CD8-positive, alpha-beta memory T cell (primary cell): ENCODE results near the gene PIGS. TPM values are rescaled to one million over a fixed set of nuclear protein-coding genes. Genes with fewer than 3 reads are reported as not detected.
A peak's percentile ranks its signal among the peaks of the same experiment; 100 is the strongest.

Experiments
- CTCF ChIA-PET: fragments of 350-600 bp; sonication (Branson Sonifier 250); formaldehyde crosslinking; loops from one replicate; lab custom pipeline; 2021; ENCODE audit warnings: antibody characterized with exemption; lab: Charles Lee
- POLR2A ChIA-PET: fragments of 350-600 bp; sonication (Branson Sonifier 250); formaldehyde crosslinking; loops from one replicate; lab custom pipeline; 2021; ENCODE audit warnings: antibody characterized with exemption; lab: Charles Lee
- DNase-seq, 5 donors: peaks; one replicate each; pipeline versions ENCODE4 v3.0.0 to v3.0.0-alpha.2; 2020 to 2022; ENCODE audit warnings: mixed read lengths in 1 of 5
- H3K27ac ChIP-seq: one replicate; pipeline ENCODE4 v1.7.0; 2013; ENCODE audit warnings: low read depth, mild to moderate bottlenecking, low read length, moderate library complexity
- H3K27me3 ChIP-seq: 2 replicates; pipeline ENCODE4 v1.7.0; 2013; ENCODE audit warnings: low read length, mild to moderate bottlenecking; ENCODE audit not compliant: insufficient read depth, poor library complexity, severe bottlenecking
- H3K36me3 ChIP-seq: 2 replicates; pipeline ENCODE4 v1.7.0; 2013; ENCODE audit warnings: mild to moderate bottlenecking, low read length, moderate library complexity; ENCODE audit not compliant: insufficient read depth
- H3K4me1 ChIP-seq: 2 replicates; pipeline ENCODE4 v1.7.0; 2013; ENCODE audit warnings: mild to moderate bottlenecking, low read length, moderate library complexity; ENCODE audit not compliant: insufficient read depth
- H3K4me3 ChIP-seq: 2 replicates; pipeline ENCODE4 v1.7.0; 2013; ENCODE audit warnings: mild to moderate bottlenecking, low read length
- H3K9me3 ChIP-seq: 2 replicates; pipeline ENCODE4 v1.7.0; 2013; ENCODE audit warnings: mild to moderate bottlenecking, low read length
- H3K27ac Mint-ChIP-seq, 8 donors: one replicate each; pipeline ENCODE4 v1.8.0; 2020 to 2021; ENCODE audit warnings: mixed read lengths in 8 of 8, mild to moderate bottlenecking in 6 of 8, inconsistent platforms in 3 of 8, moderate library complexity in 3 of 8
- H3K27me3 Mint-ChIP-seq, 2 donors: one replicate each; pipeline ENCODE4 v1.8.0; 2020 to 2021; ENCODE audit warnings: mixed read lengths in 2 of 2, mild to moderate bottlenecking in 1 of 2, moderate library complexity in 1 of 2
- H3K36me3 Mint-ChIP-seq, 3 donors: one replicate each; pipeline ENCODE4 v1.8.0; 2020 to 2021; ENCODE audit warnings: mixed read lengths in 3 of 3, inconsistent platforms in 1 of 3, mild to moderate bottlenecking in 1 of 3
- H3K4me1 Mint-ChIP-seq, 3 donors: one replicate each; pipeline ENCODE4 v1.8.0; 2020 to 2021; ENCODE audit warnings: mixed read lengths in 3 of 3, inconsistent platforms in 1 of 3, mild to moderate bottlenecking in 1 of 3
- H3K4me3 Mint-ChIP-seq, 7 donors: one replicate each; pipeline ENCODE4 v1.8.0; 2020 to 2021; ENCODE audit warnings: mixed read lengths in 7 of 7, mild to moderate bottlenecking in 6 of 7, moderate library complexity in 4 of 7, inconsistent platforms in 2 of 7
- H3K9me3 Mint-ChIP-seq, 5 donors: one replicate each; pipeline ENCODE4 v1.8.0; 2020 to 2022; ENCODE audit warnings: mixed read lengths in 5 of 5, mild to moderate bottlenecking in 3 of 5, moderate library complexity in 2 of 5, inconsistent platforms in 1 of 5
- polyA plus RNA-seq: library from polyadenylated mRNA; unstranded; fragments of 300-500 nt; fragmentation: Illumina TruSeq; gene quantifications from one replicate; pipeline ENCODE4 v1.2.3, GENCODE V29; 2021
- total RNA-seq, 2 experiments: library from RNA; stranded (reverse); gene quantifications; one replicate each; pipeline ENCODE4 v1.2.3, GENCODE V29; 2021

PIGS gene
- total and polyA plus RNA-seq, 3 experiments from 2014 or later, result 48.7 to 61.0 (median 50.0) TPM

DNA sequence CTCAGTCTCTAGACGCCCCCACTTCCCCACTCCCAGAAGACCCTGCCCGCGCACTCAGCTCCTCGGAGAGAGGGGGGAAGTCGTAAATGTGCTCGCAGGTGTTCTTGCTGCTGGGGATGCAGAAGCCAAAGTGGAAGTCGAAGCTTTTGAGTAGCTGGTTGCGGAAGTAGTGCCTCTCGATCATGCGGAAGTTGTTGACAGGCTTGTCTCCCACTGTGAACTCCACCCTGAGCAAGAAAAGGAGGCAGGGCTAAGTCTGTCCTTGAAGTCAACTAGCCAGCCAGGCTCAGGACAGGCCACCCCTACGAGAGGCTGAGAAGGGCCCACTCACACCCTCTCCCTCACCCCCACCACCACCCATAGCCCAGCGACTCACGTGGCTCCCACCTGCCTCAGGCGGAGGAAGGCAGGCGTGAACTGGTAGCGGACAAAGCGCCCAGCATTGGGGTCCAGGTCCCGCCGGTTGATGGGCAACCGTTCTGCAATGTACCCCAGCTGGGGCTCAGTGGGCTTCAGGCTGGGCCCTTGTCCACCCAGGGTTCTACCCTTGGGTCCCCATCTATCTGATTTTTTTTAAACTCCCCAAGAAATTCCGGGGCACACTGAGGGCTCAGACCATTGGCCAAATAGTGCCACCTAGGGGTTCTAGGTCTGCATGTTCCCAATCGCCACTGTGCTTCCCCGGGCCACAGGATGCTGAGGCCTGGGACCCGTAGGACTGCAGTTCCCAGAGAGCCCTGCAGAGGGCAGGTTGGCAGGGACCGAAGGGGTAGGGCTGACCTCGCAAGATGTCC lies 23.5 kb downstream of the PIGS start:
- H3K27ac Mint-ChIP-seq, result peak overlapping the region; percentile 43 to 92 (median 86)
- POLR2A ChIA-PET, result no interaction called here
- Histone ChIP-seq H3K27me3 (no peaks in the 10 kb centered on the region), H3K4me3 (no peak overlapping the region), H3K36me3 (no peaks in the 10 kb centered on the region), H3K27ac (no peak overlapping the region), H3K9me3 (no peaks in the 10 kb centered on the region), H3K4me1 (peaks cover 44% of the 10 kb centered on the region)
- H3K4me1 Mint-ChIP-seq, result peaks cover 42 to 48% (median 46%) of the 10 kb centered on the region in 3 donors
- no peaks in the 10 kb centered on the region for H3K9me3 Mint-ChIP-seq
- no peaks in the 10 kb centered on the region for H3K27me3 Mint-ChIP-seq
- CTCF ChIA-PET, result interaction anchor here (1.1 to 2.2 kb wide), 3 partner anchors 10 to 28 kb away, joined by 3 to 6 read pairs (median 5); no protein-coding TSS in a partner anchor
- H3K4me3 Mint-ChIP-seq, result peak overlapping the region in 4 of 7 donors; percentile 37 to 59 (median 50)
- peaks cover 0 to 17% (median 0%) of the 10 kb centered on the region in 3 donors for H3K36me3 Mint-ChIP-seq
- peak; percentile 27 to 70 (median 33) for DNase-seq

GRCh38 chr17:28547096-28547622 lies 24.2 kb downstream of the PIGS start:
- Mint-ChIP-seq H3K36me3 (peaks cover 0 to 15% (median 0%) of the 10 kb centered on the region in 3 donors), H3K4me3 (peak overlapping the region in 1 of 7 donors; percentile 20), H3K27ac (peak overlapping the region in 5 of 8 donors; percentile 35 to 90 (median 81)), H3K27me3 (no peaks in the 10 kb centered on the region), H3K9me3 (no peaks in the 10 kb centered on the region), H3K4me1 (peaks cover 39 to 45% (median 44%) of the 10 kb centered on the region in 3 donors)
- Histone ChIP-seq H3K4me3 (no peak overlapping the region), H3K4me1 (peaks cover 44% of the 10 kb centered on the region), H3K9me3 (no peaks in the 10 kb centered on the region), H3K36me3 (no peaks in the 10 kb centered on the region), H3K27me3 (no peaks in the 10 kb centered on the region), H3K27ac (no peak overlapping the region)
- POLR2A ChIA-PET, result no interaction called here
- CTCF ChIA-PET, result interaction anchor here (1.1 to 1.4 kb wide), 2 partner anchors 19 to 28 kb away, joined by 3 to 5 read pairs; no protein-coding TSS in a partner anchor
- no peak for DNase-seq

DNA sequence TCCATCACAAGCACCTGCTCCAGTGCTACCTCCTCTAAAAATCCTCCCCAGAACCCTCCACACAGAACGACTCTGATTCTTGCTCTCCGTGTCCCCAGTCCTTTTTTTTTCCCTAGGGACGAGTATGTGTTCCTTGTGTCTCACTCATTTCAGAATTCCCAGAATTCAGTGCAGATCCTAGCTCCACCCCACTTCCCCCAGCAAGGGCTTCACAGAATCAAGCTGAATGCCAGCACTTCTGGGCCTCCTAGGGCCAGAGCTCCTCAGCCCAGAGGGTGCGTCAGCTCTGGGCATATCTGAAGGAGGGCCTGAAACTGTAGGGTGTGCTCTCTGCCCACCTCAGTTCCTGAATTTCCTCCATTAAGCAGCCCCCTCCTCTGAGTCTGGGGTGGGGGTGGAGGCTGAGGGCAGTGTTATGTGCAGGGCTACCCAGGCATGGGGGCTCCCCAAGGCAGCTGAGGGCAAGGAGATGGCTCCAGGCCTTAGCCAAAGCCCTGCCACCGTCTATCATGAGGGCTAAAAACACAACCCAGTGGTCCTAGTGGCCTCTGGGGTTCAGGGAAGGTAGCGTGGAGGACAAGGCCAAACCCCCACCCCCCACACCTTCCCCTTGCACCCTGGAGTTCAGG lies 25.4 kb downstream of the PIGS start:
- peaks cover 34% of the 10 kb centered on the region for H3K4me1 ChIP-seq

GRCh38 chr17:28545141-28545503 lies 26.2 kb downstream of the PIGS start:
- ChIA-PET CTCF (no interaction called here), POLR2A (no interaction called here)
- Histone ChIP-seq H3K9me3 (no peaks in the 10 kb centered on the region), H3K4me1 (peaks cover 26% of the 10 kb centered on the region), H3K27ac (no peak overlapping the region), H3K36me3 (no peaks in the 10 kb centered on the region), H3K27me3 (no peaks in the 10 kb centered on the region), H3K4me3 (no peak overlapping the region)
- no peaks in the 10 kb centered on the region for H3K27me3 Mint-ChIP-seq
- H3K27ac Mint-ChIP-seq, result no peak overlapping the region
- DNase-seq, result no peak
- no peak overlapping the region for H3K4me3 Mint-ChIP-seq
- H3K9me3 Mint-ChIP-seq, result no peaks in the 10 kb centered on the region
- peaks cover 21 to 26% (median 25%) of the 10 kb centered on the region in 3 donors for H3K4me1 Mint-ChIP-seq
- peaks cover 0 to 13% (median 0%) of the 10 kb centered on the region in 3 donors for H3K36me3 Mint-ChIP-seq

More for the DNA sequence above, 25.4 kb downstream of the PIGS start:
- Mint-ChIP-seq H3K4me3 (no peak overlapping the region), H3K4me1 (peaks cover 29 to 34% (median 33%) of the 10 kb centered on the region in 3 donors), H3K36me3 (peaks cover 0 to 13% (median 0%) of the 10 kb centered on the region in 3 donors), H3K27ac (peak overlapping the region in 1 of 8 donors; percentile 0), H3K27me3 (no peaks in the 10 kb centered on the region), H3K9me3 (no peaks in the 10 kb centered on the region)
- no peak overlapping the region for H3K4me3 ChIP-seq
- CTCF ChIA-PET, result no interaction called here
- H3K36me3 ChIP-seq, result no peaks in the 10 kb centered on the region
- H3K9me3 ChIP-seq, result no peaks in the 10 kb centered on the region
- H3K27me3 ChIP-seq, result no peaks in the 10 kb centered on the region
- H3K27ac ChIP-seq, result no peak overlapping the region
- POLR2A ChIA-PET, result no interaction called here
- DNase-seq, result no peak

- ChIA-PET POLR2A (no interaction called here), CTCF (no interaction called here)
- Mint-ChIP-seq H3K27ac (no peak overlapping the region), H3K4me3 (no peak overlapping the region), H3K9me3 (no peaks in the 10 kb centered on the region), H3K36me3 (peaks cover 0 to 13% (median 0%) of the 10 kb centered on the region in 3 donors), H3K27me3 (no peaks in the 10 kb centered on the region), H3K4me1 (peaks cover 15 to 21% (median 20%) of the 10 kb centered on the region in 3 donors)
- DNase-seq, result no peak
- H3K27ac ChIP-seq, result no peak overlapping the region
- no peak overlapping the region for H3K4me3 ChIP-seq
- no peaks in the 10 kb centered on the region for H3K9me3 ChIP-seq
- no peaks in the 10 kb centered on the region for H3K27me3 ChIP-seq
- peaks cover 20% of the 10 kb centered on the region for H3K4me1 ChIP-seq
- H3K36me3 ChIP-seq, result no peaks in the 10 kb centered on the region
These were observed 26.8 kb downstream of the PIGS start for GRCh38 chr17:28544402-28545140.

GRCh38 chr17:28541439-28541838 lies 29.9 kb downstream of the PIGS start:
- no peak overlapping the region for H3K27ac ChIP-seq
- no peak for DNase-seq
- no peaks in the 10 kb centered on the region for H3K27me3 ChIP-seq
- H3K4me1 ChIP-seq, result no peaks in the 10 kb centered on the region
- no peaks in the 10 kb centered on the region for H3K36me3 ChIP-seq
- ChIA-PET CTCF (no interaction called here), POLR2A (no interaction called here)
- H3K36me3 Mint-ChIP-seq, result peaks cover 0 to 3% (median 0%) of the 10 kb centered on the region in 3 donors
- H3K27me3 Mint-ChIP-seq, result no peaks in the 10 kb centered on the region
- H3K9me3 Mint-ChIP-seq, result no peaks in the 10 kb centered on the region
- H3K4me1 Mint-ChIP-seq, result no peaks in the 10 kb centered on the region
- no peak overlapping the region for H3K4me3 Mint-ChIP-seq
- H3K9me3 ChIP-seq, result no peaks in the 10 kb centered on the region
- H3K27ac Mint-ChIP-seq, result no peak overlapping the region
- H3K4me3 ChIP-seq, result no peak overlapping the region

DNA sequence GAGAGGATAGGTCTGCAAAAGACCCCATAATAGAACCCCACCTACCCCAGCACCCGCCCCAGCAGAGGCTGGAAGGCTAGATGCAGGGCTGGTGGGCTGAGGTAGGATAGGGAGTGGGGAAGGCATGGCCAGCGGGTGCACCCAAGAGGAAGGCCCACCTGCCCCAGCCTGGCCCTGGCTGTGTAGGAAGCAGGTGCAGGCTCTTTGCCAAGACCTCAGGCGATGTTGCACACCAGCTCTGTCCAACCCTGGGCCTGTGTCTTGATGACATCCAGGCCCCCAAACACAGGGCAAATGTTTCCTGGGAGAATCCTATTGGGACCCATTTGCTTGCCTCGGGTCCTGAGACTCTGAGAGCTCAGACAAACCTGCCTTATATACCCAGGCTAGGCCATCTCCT lies 31.1 kb downstream of the PIGS start:
- ChIA-PET POLR2A (no interaction called here), CTCF (interaction anchor here (0.6 to 1.4 kb wide), 5 partner anchors 10 to 310 kb away, joined by 3 read pairs; no protein-coding TSS in a partner anchor)
- Histone ChIP-seq H3K4me3 (no peak overlapping the region), H3K27me3 (no peaks in the 10 kb centered on the region), H3K9me3 (no peaks in the 10 kb centered on the region), H3K36me3 (no peaks in the 10 kb centered on the region), H3K4me1 (no peaks in the 10 kb centered on the region), H3K27ac (no peak overlapping the region)
- no peaks in the 10 kb centered on the region for H3K27me3 Mint-ChIP-seq
- H3K36me3 Mint-ChIP-seq, result no peaks in the 10 kb centered on the region
- H3K4me1 Mint-ChIP-seq, result no peaks in the 10 kb centered on the region
- H3K27ac Mint-ChIP-seq, result peak overlapping the region in 1 of 8 donors; percentile 32
- H3K9me3 Mint-ChIP-seq, result no peaks in the 10 kb centered on the region
- no peak overlapping the region for H3K4me3 Mint-ChIP-seq
- no peak for DNase-seq
